ENCODE results near the gene ACHE.

The ACHE gene

DNA sequence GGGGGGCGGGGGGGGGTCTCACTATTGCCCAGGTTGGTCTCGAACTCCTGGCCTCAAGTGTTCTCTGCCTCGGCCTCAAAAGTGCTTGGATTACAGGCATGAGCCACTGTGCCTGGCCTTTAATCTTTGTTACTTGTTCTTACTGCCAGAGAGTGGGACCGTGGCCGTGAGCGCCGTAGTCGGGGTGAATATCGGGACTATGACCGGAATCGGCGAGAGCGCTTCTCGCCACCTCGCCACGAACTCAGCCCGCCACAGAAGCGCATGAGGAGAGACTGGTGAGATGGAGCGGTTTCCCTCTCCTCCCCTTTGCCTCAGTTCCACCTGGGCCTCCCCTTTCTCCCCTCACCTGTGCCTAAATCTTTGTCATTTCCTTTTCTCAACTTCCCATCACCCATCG is 14.6 kb downstream of the ACHE start:
- no peak for TF ChIP-seq CTCF (IDR thresholded peaks at IDR 0.05; ENCODE audit: insufficient read depth, low read depth, low read length, missing control alignments)
- DNase-seq (ENCODE audit: low read depth): no peak
- no peak overlapping the region for H3K4me3 ChIP-seq (ENCODE audit: low read length)

GRCh38 chr7:100880645-100881044 is 15.0 kb downstream of the ACHE start:
- no peak for TF ChIP-seq CTCF (IDR thresholded peaks at IDR 0.05; ENCODE audit: insufficient read depth, low read depth, low read length, missing control alignments)
- no peak overlapping the region for H3K4me3 ChIP-seq (ENCODE audit: low read length)
- DNase-seq (ENCODE audit: low read depth): no peak

DNA sequence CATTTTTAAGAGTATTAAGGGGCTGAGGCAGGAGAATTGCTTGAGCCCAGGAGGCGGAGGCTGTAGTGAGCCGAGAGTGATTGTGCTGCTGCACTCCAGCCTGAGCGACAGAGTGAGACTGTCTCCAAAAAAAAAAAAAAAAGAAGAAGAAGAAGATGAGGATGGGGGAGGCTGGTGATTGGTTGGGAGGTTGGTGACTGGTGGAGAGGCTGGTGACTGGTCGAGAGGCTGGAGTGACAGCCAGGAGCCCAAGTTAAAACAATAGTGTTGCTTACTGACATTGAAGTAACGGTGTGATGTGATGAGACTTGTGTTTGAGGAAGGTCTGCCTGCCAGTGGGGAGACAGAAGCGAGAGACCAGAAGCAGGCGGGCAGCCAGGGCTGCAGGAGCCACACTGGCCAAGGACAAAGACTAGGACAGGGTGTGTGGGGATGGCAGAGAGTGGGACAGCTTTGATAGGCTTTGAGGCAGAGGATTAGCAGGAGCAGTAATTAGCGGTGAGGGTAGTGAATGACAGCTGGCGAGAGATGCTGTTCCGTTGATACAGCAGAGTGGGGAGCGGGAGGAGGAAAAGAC is 15.9 kb downstream of the ACHE start:
- H3K4me3 ChIP-seq (ENCODE audit: low read length): no peak overlapping the region
- DNase-seq (ENCODE audit: low read depth): no peak
- no peak for TF ChIP-seq CTCF (IDR thresholded peaks at IDR 0.05; ENCODE audit: insufficient read depth, low read depth, low read length, missing control alignments)

- no peak for DNase-seq (ENCODE audit: low read depth)
- TF ChIP-seq CTCF (IDR thresholded peaks at IDR 0.05; ENCODE audit: insufficient read depth, low read depth, low read length, missing control alignments): no peak
- H3K4me3 ChIP-seq (ENCODE audit: low read length): no peak overlapping the region
Observed at GRCh38 chr7:100878685-100879084, 17.0 kb downstream of the ACHE start.

GRCh38 chr7:100878013-100878412 is 17.7 kb downstream of the ACHE start:
- DNase-seq (ENCODE audit: low read depth): no peak
- no peak for TF ChIP-seq CTCF (IDR thresholded peaks at IDR 0.05; ENCODE audit: insufficient read depth, low read depth, low read length, missing control alignments)
- no peak overlapping the region for H3K4me3 ChIP-seq (ENCODE audit: low read length)

GRCh38 chr7:100875356-100875751 is 20.3 kb downstream of the ACHE start:
- H3K4me3 ChIP-seq (ENCODE audit: low read length): peak overlapping the region; percentile 89
- no peak for TF ChIP-seq CTCF (IDR thresholded peaks at IDR 0.05; ENCODE audit: insufficient read depth, low read depth, low read length, missing control alignments)
- DNase-seq (ENCODE audit: low read depth): peak; percentile 28
